Activated CD4-positive, CD25-positive, alpha-beta regulatory T cell treated with anti-CD3 and anti-CD28 coated beads, Interleukin-2, amount 50 U/mL, for 72 hours (primary cell): ENCODE measurements around the gene SLC1A4.

Experiments used
- DNase-seq: peaks from one replicate; pipeline ENCODE4 v3.0.0; 2021

Gene SLC1A4

GRCh38 chr2:65056215-65057053 lies 67.2 kb downstream of the SLC1A4 start, which contains the start of gene CEP68:
CEP68 (plus strand) TSS chr2:65056416; CDS start chr2:65069445, 13,029 bp downstream.
- DNase-seq, result peak; percentile 96

GRCh38 chr2:65057054-65057375 lies 67.8 kb downstream of the SLC1A4 start:
- no peak for DNase-seq

- DNase-seq, result no peak
These were observed 68.3 kb downstream of the SLC1A4 start for GRCh38 chr2:65057391-65058052.

- no peak for DNase-seq
These were observed 69.9 kb downstream of the SLC1A4 start for GRCh38 chr2:65059071-65059470.

GRCh38 chr2:65061146-65061909 lies 72.1 kb downstream of the SLC1A4 start:
- no peak for DNase-seq

- DNase-seq, result no peak
These were observed 72.7 kb downstream of the SLC1A4 start for GRCh38 chr2:65061910-65062339.

GRCh38 chr2:65062843-65063825 lies 73.9 kb downstream of the SLC1A4 start:
- DNase-seq, result no peak

- DNase-seq, result no peak
These were observed 75.7 kb downstream of the SLC1A4 start for GRCh38 chr2:65064728-65065552.

- DNase-seq, result no peak
These were observed 78.8 kb downstream of the SLC1A4 start for GRCh38 chr2:65067806-65068553.

GRCh38 chr2:65069439-65069824 lies 80.2 kb downstream of the SLC1A4 start:
- no peak for DNase-seq

- no peak for DNase-seq
These were observed 81.1 kb downstream of the SLC1A4 start for GRCh38 chr2:65070172-65070830.

- DNase-seq, result no peak
These were observed 81.7 kb downstream of the SLC1A4 start for GRCh38 chr2:65070856-65071255.

GRCh38 chr2:65071499-65072180 lies 82.4 kb downstream of the SLC1A4 start:
- DNase-seq, result no peak

- DNase-seq, result no peak
These were observed 83.2 kb downstream of the SLC1A4 start for GRCh38 chr2:65072181-65072970.
